Measurements from ENCODE around the gene C16orf74. TPM values are rescaled to one million over a fixed set of nuclear protein-coding genes. Genes with fewer than 3 reads are reported as not detected.

C16orf74 gene
- polyA plus RNA-seq, 1 donor (not counting 4 experiments of a cell fraction or from before 2014, with no cell fraction given) = 35.3 TPM

DNA sequence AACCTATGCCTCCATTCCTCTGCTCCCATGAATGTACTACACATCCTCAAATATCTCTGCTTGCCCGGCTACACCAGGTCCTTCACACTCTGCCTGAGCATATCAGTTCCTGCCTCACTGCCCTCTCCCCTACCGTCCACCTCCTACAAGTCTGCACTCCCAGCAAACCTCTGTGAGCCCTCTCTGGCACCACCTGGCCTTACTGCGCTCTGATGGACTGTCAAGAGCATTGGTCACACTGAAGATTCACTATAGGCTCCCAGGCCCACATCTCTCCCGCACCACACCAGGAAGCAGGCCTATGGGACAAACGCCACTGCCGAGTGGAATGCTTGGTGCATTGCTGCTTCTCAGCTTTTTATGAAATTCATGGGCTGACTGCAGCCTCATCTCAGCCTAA lies 71.0 kb downstream of the C16orf74 start:
- H4K20me1 ChIP-seq (ENCODE audit: control insufficient read depth, extremely low read depth, insufficient read depth, low read length) = no peaks in the 10 kb centered on the region
- TF ChIP-seq, protein P1, sequence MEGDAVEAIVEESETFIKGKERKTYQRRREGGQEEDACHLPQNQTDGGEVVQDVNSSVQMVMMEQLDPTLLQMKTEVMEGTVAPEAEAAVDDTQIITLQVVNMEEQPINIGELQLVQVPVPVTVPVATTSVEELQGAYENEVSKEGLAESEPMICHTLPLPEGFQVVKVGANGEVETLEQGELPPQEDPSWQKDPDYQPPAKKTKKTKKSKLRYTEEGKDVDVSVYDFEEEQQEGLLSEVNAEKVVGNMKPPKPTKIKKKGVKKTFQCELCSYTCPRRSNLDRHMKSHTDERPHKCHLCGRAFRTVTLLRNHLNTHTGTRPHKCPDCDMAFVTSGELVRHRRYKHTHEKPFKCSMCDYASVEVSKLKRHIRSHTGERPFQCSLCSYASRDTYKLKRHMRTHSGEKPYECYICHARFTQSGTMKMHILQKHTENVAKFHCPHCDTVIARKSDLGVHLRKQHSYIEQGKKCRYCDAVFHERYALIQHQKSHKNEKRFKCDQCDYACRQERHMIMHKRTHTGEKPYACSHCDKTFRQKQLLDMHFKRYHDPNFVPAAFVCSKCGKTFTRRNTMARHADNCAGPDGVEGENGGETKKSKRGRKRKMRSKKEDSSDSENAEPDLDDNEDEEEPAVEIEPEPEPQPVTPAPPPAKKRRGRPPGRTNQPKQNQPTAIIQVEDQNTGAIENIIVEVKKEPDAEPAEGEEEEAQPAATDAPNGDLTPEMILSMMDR (optimal IDR thresholded peaks at IDR 0.05 in 1 of 3, IDR thresholded peaks at IDR 0.05 in 1 of 3, conservative IDR thresholded peaks at IDR 0.05 in 1 of 3; ENCODE audit: extremely low read depth in 1 of 3, insufficient read depth in 2 of 3, low read length in 3 of 3) = no peak
- no peak for TF ChIP-seq EZH2 (IDR thresholded peaks at IDR 0.05; ENCODE audit: low read length)
- no peak overlapping the region for H3K4me3 ChIP-seq (ENCODE audit: control insufficient read depth in 2 of 3, extremely low read depth in 1 of 3, insufficient read depth in 2 of 3, low read depth in 1 of 3, low read length in 3 of 3)
- no peak overlapping the region for H3K9ac ChIP-seq (ENCODE audit: control insufficient read depth, extremely low read depth, insufficient read depth, low read length)
- no peak overlapping the region for H3K4me2 ChIP-seq (ENCODE audit: control insufficient read depth, extremely low read depth, insufficient read depth, low read depth, low read length)
- no peaks in the 10 kb centered on the region for H3K4me1 ChIP-seq (ENCODE audit: control insufficient read depth, extremely low read depth, insufficient read depth, low read length)
- H3K27me3 ChIP-seq (ENCODE audit: control insufficient read depth, extremely low read depth, insufficient read depth, low read length) = no peaks in the 10 kb centered on the region
- H3K9me3 ChIP-seq (ENCODE audit: control insufficient read depth, low read depth, low read length) = no peaks in the 10 kb centered on the region
- FAIRE-seq = no peak
- H3K36me3 ChIP-seq (ENCODE audit: control insufficient read depth in 2 of 2, extremely low read depth in 1 of 2, insufficient read depth in 2 of 2, low read length in 2 of 2) = peaks cover 1 to 17% of the 10 kb centered on the region in 2 experiments
- DNase-seq (ENCODE audit: low read depth, low spot score) = no peak
- no peaks in the 10 kb centered on the region for H3K9me1 ChIP-seq (ENCODE audit: control insufficient read depth, extremely low read depth, insufficient read depth, low read length)
- H2AFZ ChIP-seq (ENCODE audit: control insufficient read depth, low read length) = no peak overlapping the region
- H3K79me2 ChIP-seq (ENCODE audit: control insufficient read depth, insufficient read depth, low read length) = no peaks in the 10 kb centered on the region
- H3K27ac ChIP-seq (ENCODE audit: control insufficient read depth, insufficient read depth, low read length) = no peak overlapping the region
- dilution Hi-C loops (cut with MboI; ENCODE audit: extremely low pct_ligation_motif_present, low sequenced_read_pairs) = no loop called here

GRCh38 chr16:85678821-85679220 lies 72.1 kb downstream of the C16orf74 start:
- Histone ChIP-seq H4K20me1 (ENCODE audit: control insufficient read depth, extremely low read depth, insufficient read depth, low read length) (no peaks in the 10 kb centered on the region), H3K4me2 (ENCODE audit: control insufficient read depth, extremely low read depth, insufficient read depth, low read depth, low read length) (no peak overlapping the region), H2AFZ (ENCODE audit: control insufficient read depth, low read length) (no peak overlapping the region), H3K27ac (ENCODE audit: control insufficient read depth, insufficient read depth, low read length) (no peak overlapping the region), H3K27me3 (ENCODE audit: control insufficient read depth, extremely low read depth, insufficient read depth, low read length) (no peaks in the 10 kb centered on the region), H3K9me3 (ENCODE audit: control insufficient read depth, low read depth, low read length) (no peaks in the 10 kb centered on the region), H3K4me3 (ENCODE audit: control insufficient read depth in 2 of 3, extremely low read depth in 1 of 3, insufficient read depth in 2 of 3, low read depth in 1 of 3, low read length in 3 of 3) (no peak overlapping the region), H3K9ac (ENCODE audit: control insufficient read depth, extremely low read depth, insufficient read depth, low read length) (no peak overlapping the region), H3K9me1 (ENCODE audit: control insufficient read depth, extremely low read depth, insufficient read depth, low read length) (no peaks in the 10 kb centered on the region), H3K79me2 (ENCODE audit: control insufficient read depth, insufficient read depth, low read length) (no peaks in the 10 kb centered on the region), H3K4me1 (ENCODE audit: control insufficient read depth, extremely low read depth, insufficient read depth, low read length) (no peaks in the 10 kb centered on the region), H3K36me3 (ENCODE audit: control insufficient read depth in 2 of 2, extremely low read depth in 1 of 2, insufficient read depth in 2 of 2, low read length in 2 of 2) (peaks cover 5 to 24% of the 10 kb centered on the region in 2 experiments)
- TF ChIP-seq, protein P1 (optimal IDR thresholded peaks at IDR 0.05 in 1 of 3, IDR thresholded peaks at IDR 0.05 in 1 of 3, conservative IDR thresholded peaks at IDR 0.05 in 1 of 3; ENCODE audit: extremely low read depth in 1 of 3, insufficient read depth in 2 of 3, low read length in 3 of 3) = no peak
- TF ChIP-seq EZH2 (IDR thresholded peaks at IDR 0.05; ENCODE audit: low read length) = no peak
- DNase-seq (ENCODE audit: low read depth, low spot score) = no peak
- no peak for FAIRE-seq
- dilution Hi-C loops (cut with MboI; ENCODE audit: extremely low pct_ligation_motif_present, low sequenced_read_pairs) = no loop called here

Data from keratinocyte (primary cell).